Astrocyte (in vitro differentiated cells and primary cell): Measurements from ENCODE around the gene AGRN. TPM values are rescaled to one million over a fixed set of nuclear protein-coding genes. Genes with fewer than 3 reads are reported as not detected.

ENCODE experiments used
- DNase-seq: peaks from one replicate; pipeline ENCODE4 v3.0.0-alpha.2; 2010; ENCODE audit warnings: low read depth
- FAIRE-seq: peaks from 2 replicates; lab custom pipeline; 2011; peaks lifted over from hg19 to GRCh38; lab: Jason Lieb, UNC
- H2AFZ ChIP-seq: 2 replicates; pipeline ENCODE4 v1.6.0; 2012; ENCODE audit warnings: low read depth, low read length, inconsistent platforms
- H3K27ac ChIP-seq: 2 replicates; pipeline ENCODE4 v1.5.1; 2011; ENCODE audit warnings: low read depth, low read length, inconsistent platforms
- H3K27me3 ChIP-seq: 2 replicates; pipeline ENCODE4 v1.6.0; 2011; ENCODE audit warnings: low read length, inconsistent platforms; ENCODE audit not compliant: insufficient read depth
- H3K36me3 ChIP-seq: 2 replicates; pipeline ENCODE4 v1.5.1; 2011; ENCODE audit warnings: low read length, inconsistent platforms; ENCODE audit not compliant: insufficient read depth
- H3K4me1 ChIP-seq: 2 replicates; pipeline ENCODE4 v1.5.1; 2011; ENCODE audit warnings: low read length, inconsistent platforms; ENCODE audit not compliant: insufficient read depth
- H3K4me2 ChIP-seq: 2 replicates; pipeline ENCODE4 v1.6.0; 2012; ENCODE audit warnings: low read length, inconsistent platforms
- H3K4me3 ChIP-seq: 2 replicates; pipeline ENCODE4 v1.5.1; 2011; ENCODE audit warnings: low read depth, mild to moderate bottlenecking, low read length, inconsistent platforms; ENCODE audit not compliant: insufficient read depth
- H3K79me2 ChIP-seq: 2 replicates; pipeline ENCODE4 v1.6.0; 2012; ENCODE audit warnings: mild to moderate bottlenecking, low read length, inconsistent platforms; ENCODE audit not compliant: insufficient read depth
- H3K9ac ChIP-seq: 2 replicates; pipeline ENCODE4 v1.6.0; 2012; ENCODE audit warnings: mild to moderate bottlenecking, low read length, inconsistent platforms
- H3K9me3 ChIP-seq: 2 replicates; pipeline ENCODE4 v1.5.1; 2012; ENCODE audit warnings: low read depth, mild to moderate bottlenecking, low read length, inconsistent platforms; ENCODE audit not compliant: insufficient read depth
- H4K20me1 ChIP-seq: 2 replicates; pipeline ENCODE4 v1.6.0; 2012; ENCODE audit warnings: low read length, inconsistent platforms; ENCODE audit not compliant: insufficient read depth
- H3K27ac Mint-ChIP-seq: one replicate; pipeline ENCODE4 v1.8.0; 2021; ENCODE audit warnings: mild to moderate bottlenecking, mixed read lengths; ENCODE audit not compliant: unreplicated experiment
- H3K27me3 Mint-ChIP-seq: one replicate; pipeline ENCODE4 v1.8.0; 2021; ENCODE audit warnings: low read depth, mixed read lengths; ENCODE audit not compliant: unreplicated experiment
- H3K36me3 Mint-ChIP-seq: one replicate; pipeline ENCODE4 v1.8.0; 2021; ENCODE audit warnings: low read depth, mixed read lengths; ENCODE audit not compliant: unreplicated experiment
- H3K4me1 Mint-ChIP-seq: one replicate; pipeline ENCODE4 v1.8.0; 2021; ENCODE audit warnings: low read depth, mixed read lengths; ENCODE audit not compliant: unreplicated experiment
- H3K4me3 Mint-ChIP-seq: one replicate; pipeline ENCODE4 v1.8.0; 2021; ENCODE audit warnings: mild to moderate bottlenecking, moderate library complexity, mixed read lengths; ENCODE audit not compliant: unreplicated experiment
- H3K9me3 Mint-ChIP-seq: one replicate; pipeline ENCODE4 v1.8.0; 2021; ENCODE audit warnings: mild to moderate bottlenecking, mixed read lengths; ENCODE audit not compliant: unreplicated experiment
- EZH2 ChIP-seq: IDR thresholded peaks from 2 replicates; pipeline ENCODE4 v1.6.1; 2012; ENCODE audit warnings: mild to moderate bottlenecking, low read length, inconsistent platforms; ENCODE audit not compliant: insufficient read depth
- total RNA-seq: library from RNA; stranded (reverse); gene quantifications from 2 replicates; pipeline ENCODE4 v1.2.1, GENCODE V29; 2021
- TF ChIP-seq, protein P1 (sequence below): IDR thresholded peaks from 2 replicates; pipeline ENCODE4 v1.5.1; 2011; ENCODE audit warnings: low read depth, mild to moderate bottlenecking, inconsistent platforms, low read length, moderate library complexity; ENCODE audit not compliant: insufficient read depth

AGRN gene
- total RNA-seq, 1 donor from 2014 or later: 589 TPM

DNA sequence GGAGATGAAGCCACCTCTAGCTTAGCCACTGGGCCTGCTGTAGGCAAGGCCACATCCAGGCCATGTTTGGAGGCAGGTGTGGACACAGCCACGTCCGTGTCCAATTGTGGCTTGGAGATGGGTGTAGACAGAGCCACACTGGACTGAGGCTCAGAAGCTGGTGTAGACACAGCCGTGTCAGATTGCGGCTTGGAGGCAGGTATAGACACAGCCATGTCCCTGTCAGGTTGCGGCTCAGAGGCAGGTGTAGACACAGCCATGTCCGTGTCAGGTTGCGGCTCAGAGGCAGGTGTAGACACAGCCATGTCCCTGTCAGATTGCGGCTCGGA, 40.2 kb upstream of the AGRN start:
- DNase-seq (no peak), FAIRE-seq (no peak)
- Histone ChIP-seq H2AFZ (no peak overlapping the region), H4K20me1 (no peaks in the 10 kb centered on the region), H3K36me3 (no peaks in the 10 kb centered on the region), H3K27ac (no peak overlapping the region), H3K9me3 (no peaks in the 10 kb centered on the region), H3K4me3 (no peak overlapping the region), H3K9ac (no peak overlapping the region), H3K4me1 (no peaks in the 10 kb centered on the region), H3K27me3 (peaks cover 4% of the 10 kb centered on the region), H3K4me2 (no peak overlapping the region), H3K79me2 (no peaks in the 10 kb centered on the region)
- Mint-ChIP-seq H3K4me3 (no peak overlapping the region), H3K36me3 (peaks cover 5% of the 10 kb centered on the region), H3K9me3 (no peaks in the 10 kb centered on the region), H3K27me3 (peaks cover 35% of the 10 kb centered on the region), H3K27ac (no peak overlapping the region), H3K4me1 (no peaks in the 10 kb centered on the region)
- TF ChIP-seq, protein P1, sequence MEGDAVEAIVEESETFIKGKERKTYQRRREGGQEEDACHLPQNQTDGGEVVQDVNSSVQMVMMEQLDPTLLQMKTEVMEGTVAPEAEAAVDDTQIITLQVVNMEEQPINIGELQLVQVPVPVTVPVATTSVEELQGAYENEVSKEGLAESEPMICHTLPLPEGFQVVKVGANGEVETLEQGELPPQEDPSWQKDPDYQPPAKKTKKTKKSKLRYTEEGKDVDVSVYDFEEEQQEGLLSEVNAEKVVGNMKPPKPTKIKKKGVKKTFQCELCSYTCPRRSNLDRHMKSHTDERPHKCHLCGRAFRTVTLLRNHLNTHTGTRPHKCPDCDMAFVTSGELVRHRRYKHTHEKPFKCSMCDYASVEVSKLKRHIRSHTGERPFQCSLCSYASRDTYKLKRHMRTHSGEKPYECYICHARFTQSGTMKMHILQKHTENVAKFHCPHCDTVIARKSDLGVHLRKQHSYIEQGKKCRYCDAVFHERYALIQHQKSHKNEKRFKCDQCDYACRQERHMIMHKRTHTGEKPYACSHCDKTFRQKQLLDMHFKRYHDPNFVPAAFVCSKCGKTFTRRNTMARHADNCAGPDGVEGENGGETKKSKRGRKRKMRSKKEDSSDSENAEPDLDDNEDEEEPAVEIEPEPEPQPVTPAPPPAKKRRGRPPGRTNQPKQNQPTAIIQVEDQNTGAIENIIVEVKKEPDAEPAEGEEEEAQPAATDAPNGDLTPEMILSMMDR: no peak
- no peak for TF ChIP-seq EZH2

DNA sequence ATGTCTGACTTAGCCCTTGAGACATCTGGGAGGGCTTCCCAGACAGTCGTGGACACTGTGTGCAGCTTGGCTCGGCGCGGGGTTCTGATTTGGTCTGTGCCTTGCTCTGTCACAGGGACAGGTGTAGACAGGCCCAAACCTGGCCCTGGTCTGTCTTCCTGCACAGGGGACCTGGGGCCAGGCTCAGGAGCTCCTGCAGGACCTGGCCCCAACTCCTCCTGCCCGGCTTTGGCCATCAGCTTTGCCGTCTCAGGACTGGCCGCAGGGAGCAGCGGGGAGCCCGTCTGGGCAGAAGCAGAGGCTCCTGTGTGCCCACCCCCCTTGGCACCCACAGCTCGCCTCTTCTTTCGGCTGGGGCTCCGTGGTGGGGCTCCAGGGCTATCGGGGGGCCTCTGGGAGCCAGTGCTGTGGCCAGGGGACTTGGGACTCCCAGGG, 39.8 kb upstream of the AGRN start:
- no peak overlapping the region for H3K27ac Mint-ChIP-seq
- FAIRE-seq: no peak

More for the DNA sequence above, 39.8 kb upstream of the AGRN start:
- no peak overlapping the region for H3K27ac ChIP-seq
- no peaks in the 10 kb centered on the region for H4K20me1 ChIP-seq
- no peak for DNase-seq
- Mint-ChIP-seq H3K27me3 (peaks cover 35% of the 10 kb centered on the region), H3K4me3 (no peak overlapping the region), H3K36me3 (peaks cover 2% of the 10 kb centered on the region), H3K4me1 (no peaks in the 10 kb centered on the region), H3K9me3 (no peaks in the 10 kb centered on the region)
- H3K4me2 ChIP-seq: no peak overlapping the region
- no peaks in the 10 kb centered on the region for H3K9me3 ChIP-seq
- H3K9ac ChIP-seq: no peak overlapping the region
- no peaks in the 10 kb centered on the region for H3K79me2 ChIP-seq
- H2AFZ ChIP-seq: no peak overlapping the region
- H3K4me1 ChIP-seq: no peaks in the 10 kb centered on the region
- TF ChIP-seq, protein P1: no peak
- no peak for TF ChIP-seq EZH2
- H3K27me3 ChIP-seq: peaks cover 4% of the 10 kb centered on the region
- no peak overlapping the region for H3K4me3 ChIP-seq
- no peaks in the 10 kb centered on the region for H3K36me3 ChIP-seq
